H1 (cell line): Measurements from ENCODE around the gene PTMS. TPM values are rescaled to one million over a fixed set of nuclear protein-coding genes. Genes with fewer than 3 reads are reported as not detected.

Source experiments
- CTCF ChIA-PET: fragments of 300-600 bp; sonication (Branson Sonifier 250); formaldehyde crosslinking; loops from one replicate; lab custom pipeline; 2021; ENCODE audit not compliant: partially characterized antibody; lab: Charles Lee
- POLR2A ChIA-PET: fragments of 300-600 bp; sonication (Branson Sonifier 250); formaldehyde crosslinking; loops from one replicate; lab custom pipeline; 2021; ENCODE audit warnings: inconsistent platforms; ENCODE audit not compliant: partially characterized antibody; lab: Charles Lee
- DNase-seq, 2 experiments: peaks; one replicate each; pipeline versions ENCODE4 v3.0.0 to v3.0.0-alpha.2; 2010 to 2022; ENCODE audit warnings: low spot score in 2 of 2, low read depth in 1 of 2, mixed read lengths in 1 of 2
- FAIRE-seq: peaks from 2 replicates; lab custom pipeline; 2011; peaks lifted over from hg19 to GRCh38; lab: Jason Lieb, UNC
- H2AFZ ChIP-seq: 2 replicates; pipeline ENCODE4 v1.8.1; 2012; ENCODE audit warnings: low read length, inconsistent platforms
- H2AK5ac ChIP-seq: 2 replicates; pipeline ENCODE4 v1.6.1; 2013; ENCODE audit warnings: low read depth, low read length
- H2BK120ac ChIP-seq: replicated peaks from 2 replicates; pipeline ENCODE3; 2013; ENCODE audit warnings: low read depth, low read length, inconsistent platforms
- H2BK12ac ChIP-seq: 2 replicates; pipeline ENCODE4 v1.6.1; 2013; ENCODE audit warnings: low read depth, low read length
- H2BK15ac ChIP-seq: 2 replicates; pipeline ENCODE4 v1.6.1; 2013; ENCODE audit warnings: low read length
- H2BK20ac ChIP-seq: 2 replicates; pipeline ENCODE4 v1.6.1; 2013; ENCODE audit warnings: low read length
- H2BK5ac ChIP-seq: 2 replicates; pipeline ENCODE4 v1.6.1; 2013; ENCODE audit warnings: low read depth, low read length
- H3K14ac ChIP-seq: 2 replicates; pipeline ENCODE4 v1.6.1; 2013; ENCODE audit warnings: inconsistent platforms; ENCODE audit not compliant: insufficient read length
- H3K18ac ChIP-seq: 2 replicates; pipeline ENCODE4 v1.6.1; 2013; ENCODE audit warnings: low read length; ENCODE audit errors: extremely low read depth
- H3K23ac ChIP-seq: 2 replicates; pipeline ENCODE4 v1.6.1; 2013; ENCODE audit warnings: inconsistent platforms; ENCODE audit not compliant: insufficient read length
- H3K23me2 ChIP-seq: 2 replicates; pipeline ENCODE4 v1.6.1; 2013; ENCODE audit warnings: low read depth, low read length
- H3K27ac ChIP-seq: 2 replicates; pipeline ENCODE4 v1.6.1; 2011; ENCODE audit warnings: low read depth, low read length, inconsistent platforms
- H3K27me3 ChIP-seq, 4 experiments: replicated peaks in 1 of 4; 1 replicate in 1 of 4; 2 replicates in 3 of 4; pipeline versions ENCODE4 v1.6.1 to v1.8.1; 2011 to 2013; ENCODE audit warnings: low read length in 3 of 4, mild to moderate bottlenecking in 3 of 4, inconsistent platforms in 2 of 4, mixed read lengths in 2 of 4, moderate library complexity in 1 of 4; ENCODE audit not compliant: control insufficient read depth in 3 of 4, insufficient read depth in 3 of 4; ENCODE audit errors: extremely low read depth in 1 of 4
- H3K36me3 ChIP-seq, 4 experiments: 2 replicates each; pipeline versions ENCODE4 v1.6.1 to v1.8.1; 2011 to 2013; ENCODE audit warnings: mild to moderate bottlenecking in 4 of 4, low read length in 3 of 4, moderate library complexity in 2 of 4, control low read depth in 1 of 4, inconsistent platforms in 1 of 4; ENCODE audit not compliant: insufficient read depth in 4 of 4, control insufficient read depth in 2 of 4
- H3K4ac ChIP-seq: replicated peaks from 2 replicates; pipeline ENCODE3; 2013; ENCODE audit warnings: low read length, low read depth, mixed read lengths, inconsistent platforms; ENCODE audit not compliant: insufficient read length
- H3K4me1 ChIP-seq, 4 experiments: replicated peaks in 1 of 4; 1 replicate in 1 of 4; 2 replicates in 3 of 4; pipeline versions ENCODE4 v1.6.1 to v1.8.1; 2011 to 2013; ENCODE audit warnings: low read length in 3 of 4, inconsistent platforms in 2 of 4, mixed read lengths in 1 of 4; ENCODE audit not compliant: insufficient read depth in 4 of 4, control insufficient read depth in 3 of 4
- H3K4me2 ChIP-seq, 2 experiments: 2 replicates each; pipeline versions ENCODE4 v1.6.1 to v1.8.1; 2011 to 2013; ENCODE audit warnings: low read depth in 2 of 2, low read length in 2 of 2, control low read depth in 1 of 2, inconsistent platforms in 1 of 2, mild to moderate bottlenecking in 1 of 2; ENCODE audit not compliant: insufficient read depth in 1 of 2
- H3K4me3 ChIP-seq, 4 experiments: fragments of 200-600, 300-600 bp in 1 of 4; sonication (generic), shearing (Covaris generic), sonication (Bioruptor Twin) in 1 of 4; 2 replicates each; pipeline versions ENCODE4 v1.5.1 to v1.8.1; 2011 to 2016; ENCODE audit warnings: low read length in 4 of 4, low read depth in 3 of 4, control low read depth in 2 of 4, inconsistent platforms in 2 of 4, mild to moderate bottlenecking in 2 of 4, mixed read lengths in 1 of 4, moderate library complexity in 1 of 4; ENCODE audit not compliant: insufficient read depth in 2 of 4; ENCODE audit errors: extremely low read depth in 1 of 4
- H3K56ac ChIP-seq: replicated peaks from 2 replicates; pipeline ENCODE3; 2013; ENCODE audit warnings: low read depth, mild to moderate bottlenecking, mixed read lengths, low read length, inconsistent platforms; ENCODE audit not compliant: insufficient read length
- H3K79me1 ChIP-seq: 2 replicates; pipeline ENCODE4 v1.6.1; 2013; ENCODE audit warnings: low read depth, low read length, control low read depth
- H3K79me2 ChIP-seq, 2 experiments: 2 replicates each; pipeline versions ENCODE4 v1.6.1 to v1.8.1; 2012 to 2013; ENCODE audit warnings: low read length in 2 of 2, mild to moderate bottlenecking in 2 of 2, inconsistent platforms in 1 of 2; ENCODE audit not compliant: insufficient read depth in 2 of 2, control insufficient read depth in 1 of 2
- H3K9ac ChIP-seq, 4 experiments: replicated peaks in 1 of 4; 1 replicate in 1 of 4; 2 replicates in 3 of 4; pipeline versions ENCODE4 v1.6.1 to v1.8.1; 2011 to 2013; ENCODE audit warnings: low read depth in 3 of 4, low read length in 3 of 4, control low read depth in 2 of 4, mild to moderate bottlenecking in 2 of 4, moderate library complexity in 2 of 4, inconsistent platforms in 1 of 4; ENCODE audit errors: extremely low read depth in 1 of 4
- H3K9me3 ChIP-seq, 2 experiments: 2 replicates each; pipeline versions ENCODE4 v1.6.1 to v1.8.1; 2012 to 2013; ENCODE audit warnings: mild to moderate bottlenecking in 2 of 2, moderate library complexity in 2 of 2, control low read depth in 1 of 2, inconsistent platforms in 1 of 2, low read depth in 1 of 2, low read length in 1 of 2, mixed read lengths in 1 of 2; ENCODE audit not compliant: insufficient read depth in 2 of 2
- H4K20me1 ChIP-seq, 2 experiments: replicated peaks in 1 of 2; 2 replicates each; pipeline versions ENCODE3 to v1.8.1; 2011 to 2013; ENCODE audit warnings: inconsistent platforms in 2 of 2, low read length in 2 of 2, mild to moderate bottlenecking in 1 of 2; ENCODE audit not compliant: insufficient read depth in 2 of 2, control insufficient read depth in 1 of 2
- H4K5ac ChIP-seq: 2 replicates; pipeline ENCODE4 v1.6.1; 2013; ENCODE audit warnings: low read length, low read depth, mixed read lengths, inconsistent platforms; ENCODE audit not compliant: insufficient read length
- H4K8ac ChIP-seq: 2 replicates; pipeline ENCODE4 v1.8.0; 2013; ENCODE audit warnings: mild to moderate bottlenecking, moderate library complexity, low read length, inconsistent platforms; ENCODE audit not compliant: insufficient read depth; ENCODE audit errors: extremely low read depth
- H4K91ac ChIP-seq: replicated peaks from 2 replicates; pipeline ENCODE3; 2013; ENCODE audit warnings: low read length, mixed read lengths, inconsistent platforms; ENCODE audit not compliant: insufficient read length
- ASH2L ChIP-seq: fragments of 200-600, 300-600 bp; sonication (generic); IDR thresholded peaks from one replicate; pipeline ENCODE4 v1.7.1; 2017; ENCODE audit warnings: low read length
- WGBS, 2 experiments: shearing (Covaris generic) in 1 of 2; methylation state at CpG; one replicate each; pipeline versions ENCODE4 v1.1.6 to v1.1.7; 2013 to 2015; ENCODE audit warnings: low lambda C conversion rate in 2 of 2, mixed read lengths in 2 of 2, inconsistent platforms in 1 of 2, low coverage in 1 of 2, missing lambda C conversion rate in 1 of 2; ENCODE audit not compliant: insufficient replicate concordance in 2 of 2, insufficient coverage in 1 of 2, insufficient read length in 1 of 2; ENCODE audit errors: extremely low coverage in 1 of 2, missing lambda C conversion rate in 1 of 2; 5-methylcytosine and 5-hydroxymethylcytosine counted together
- polyA plus RNA-seq, 7 experiments: library from polyadenylated mRNA; depleted of rRNA in 3 of 7; stranded (reverse) in 5 of 7; unstranded in 2 of 7; fragments of >200 nt in 5 of 7; fragments of 200-250 nt in 2 of 7; gene quantifications; 1 replicate in 5 of 7; 2 replicates in 1 of 7; 4 replicates in 1 of 7; pipeline versions ENCODE4 v1.2.1 to v1.2.3, GENCODE V29; 2011 to 2013; ENCODE audit warnings: missing spikeins in 2 of 7, mixed read lengths in 2 of 7
- total RNA-seq: library from RNA; stranded (reverse); fragmentation: NEBNext Ultra II Directional; extraction: Animal tissue kit (Norgen Biotek cat#: 25700); gene quantifications from 2 replicates; pipeline ENCODE4 v1.2.1, GENCODE V29; 2021

The PTMS gene
- total and polyA plus RNA-seq, 2 of the 8 experiments (the other 6 are each of a cell fraction or from before 2014, with no cell fraction given): 444 to 553 TPM

DNA sequence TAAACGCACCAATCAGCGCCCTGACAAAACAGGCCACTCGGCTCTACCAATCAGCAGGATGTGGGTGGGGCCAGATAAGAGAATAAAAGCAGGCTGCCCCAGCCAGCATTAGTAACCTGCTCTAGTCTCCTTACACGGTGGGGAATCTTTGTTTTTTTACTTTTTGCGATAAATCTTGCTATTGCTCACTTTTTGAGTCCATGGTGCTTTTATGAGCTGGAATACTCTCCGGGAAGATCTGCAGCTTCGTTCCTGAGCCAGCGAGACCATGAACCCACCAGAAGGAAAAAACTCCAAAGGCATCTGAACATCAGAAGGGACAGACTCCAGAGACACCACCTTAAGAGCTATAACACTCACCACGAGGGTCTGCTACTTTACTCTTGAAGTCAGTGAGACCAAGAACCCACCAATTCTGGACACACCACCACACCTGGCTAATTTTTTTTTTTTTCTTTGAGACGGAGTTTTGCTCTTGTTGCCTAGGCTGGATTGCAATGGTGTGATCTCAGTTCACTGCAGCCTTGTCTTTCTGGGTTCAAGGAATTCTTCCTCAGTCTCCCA lies 49.2 kb upstream of the PTMS start:
- no peak overlapping the region for H3K4me2 ChIP-seq
- H3K27me3 ChIP-seq: no peaks in the 10 kb centered on the region; a peak in 1 of 7 replicates
- no peak overlapping the region for H2BK20ac ChIP-seq
- no peaks in the 10 kb centered on the region for H3K79me1 ChIP-seq
- H3K56ac ChIP-seq: no peak overlapping the region
- H3K23ac ChIP-seq: no peak overlapping the region
- no peaks in the 10 kb centered on the region for H3K23me2 ChIP-seq
- TF ChIP-seq ASH2L: no peak
- H4K8ac ChIP-seq: no peak overlapping the region
- ChIA-PET POLR2A (interaction anchor here (0.6 to 1.5 kb wide), 3 partner anchors 36 to 221 kb away, joined by 3 read pairs; partner anchors contain the start of gene MLF2), CTCF (interaction anchor here (1.1 to 1.5 kb wide), 2 partner anchors 13 to 175 kb away, joined by 3 to 5 read pairs; no protein-coding TSS in a partner anchor)
- no peaks in the 10 kb centered on the region for H4K20me1 ChIP-seq
- no peak overlapping the region for H3K27ac ChIP-seq
- H4K5ac ChIP-seq: no peak overlapping the region
- no peaks in the 10 kb centered on the region for H3K79me2 ChIP-seq
- no peak for FAIRE-seq
- no peak overlapping the region for H2BK5ac ChIP-seq
- no peaks in the 10 kb centered on the region for H3K36me3 ChIP-seq
- H2BK15ac ChIP-seq: no peak overlapping the region
- DNase-seq: no peak
- H2BK12ac ChIP-seq: no peak overlapping the region
- H3K4me1 ChIP-seq: no peaks in the 10 kb centered on the region
- WGBS, 2 experiments: 95% methylated on average over 8 of the region's 10 CpGs; no CpG with 5 or more reads in 1 of the 2 experiments
- H3K4me3 ChIP-seq: no peak overlapping the region
- no peak overlapping the region for H2AFZ ChIP-seq
- no peak overlapping the region for H3K14ac ChIP-seq
- H3K18ac ChIP-seq: no peak overlapping the region
- H2AK5ac ChIP-seq: no peak overlapping the region
- H2BK120ac ChIP-seq: no peak overlapping the region
- H3K4ac ChIP-seq: no peak overlapping the region
- H3K9ac ChIP-seq: no peak overlapping the region
- H4K91ac ChIP-seq: no peak overlapping the region
- H3K9me3 ChIP-seq: no peaks in the 10 kb centered on the region
